Measurements from ENCODE around the gene IL17RB.

IL17RB gene

DNA sequence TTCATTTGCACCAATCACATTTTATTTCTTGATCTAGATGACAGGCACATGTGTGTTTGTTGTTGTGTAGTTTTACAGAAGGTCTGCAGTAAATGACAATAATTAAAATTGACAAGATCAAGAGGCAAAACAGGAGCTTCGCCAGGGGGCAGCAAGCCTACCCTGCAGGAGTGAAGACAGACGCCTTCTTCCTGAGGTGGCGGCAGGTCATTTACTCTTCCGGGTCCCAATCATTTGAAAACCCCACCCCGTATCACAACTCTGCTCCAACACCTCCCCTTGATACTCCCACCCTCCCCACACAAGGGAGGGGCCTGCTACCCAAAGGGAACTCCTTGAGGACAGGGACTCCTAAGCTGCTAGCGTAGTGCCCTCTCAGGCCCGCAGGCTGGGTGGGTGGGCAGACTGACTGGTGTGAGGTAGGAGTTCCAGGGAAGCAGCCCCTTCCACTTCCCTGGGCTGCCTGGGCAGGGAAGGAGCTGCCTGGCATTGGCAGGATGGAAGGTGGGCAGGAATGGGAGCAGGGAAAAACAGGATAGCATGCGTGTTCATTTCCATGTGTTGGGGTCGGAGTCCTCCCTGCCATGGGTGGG lies 13.2 kb upstream of the IL17RB start:
- no peak for DNase-seq

- DNase-seq, result no peak
These were observed 12.7 kb upstream of the IL17RB start for GRCh38 chr3:53833700-53834099.

- no peak for DNase-seq
These were observed 11.8 kb upstream of the IL17RB start for GRCh38 chr3:53834429-53835095.

DNA sequence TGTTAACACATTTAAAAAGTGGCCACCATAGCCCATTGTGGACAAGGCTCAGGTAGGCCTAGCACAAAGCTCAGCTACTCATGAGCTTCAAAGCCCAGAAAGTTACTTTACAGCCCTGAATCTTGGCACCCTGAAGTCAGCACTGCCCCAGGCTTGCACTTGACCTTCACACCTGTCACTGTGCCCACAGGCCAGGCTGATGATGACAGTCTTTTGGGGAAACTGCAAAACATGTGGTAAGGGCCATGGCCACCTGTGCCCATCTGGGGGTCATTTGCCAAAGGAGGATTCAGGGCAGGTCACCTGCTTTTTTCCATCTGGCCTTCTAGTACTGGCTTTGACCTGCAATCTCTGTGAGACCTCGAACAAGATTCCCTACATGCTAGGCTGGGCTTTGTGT lies 11.1 kb upstream of the IL17RB start:
- no peak for DNase-seq

DNA sequence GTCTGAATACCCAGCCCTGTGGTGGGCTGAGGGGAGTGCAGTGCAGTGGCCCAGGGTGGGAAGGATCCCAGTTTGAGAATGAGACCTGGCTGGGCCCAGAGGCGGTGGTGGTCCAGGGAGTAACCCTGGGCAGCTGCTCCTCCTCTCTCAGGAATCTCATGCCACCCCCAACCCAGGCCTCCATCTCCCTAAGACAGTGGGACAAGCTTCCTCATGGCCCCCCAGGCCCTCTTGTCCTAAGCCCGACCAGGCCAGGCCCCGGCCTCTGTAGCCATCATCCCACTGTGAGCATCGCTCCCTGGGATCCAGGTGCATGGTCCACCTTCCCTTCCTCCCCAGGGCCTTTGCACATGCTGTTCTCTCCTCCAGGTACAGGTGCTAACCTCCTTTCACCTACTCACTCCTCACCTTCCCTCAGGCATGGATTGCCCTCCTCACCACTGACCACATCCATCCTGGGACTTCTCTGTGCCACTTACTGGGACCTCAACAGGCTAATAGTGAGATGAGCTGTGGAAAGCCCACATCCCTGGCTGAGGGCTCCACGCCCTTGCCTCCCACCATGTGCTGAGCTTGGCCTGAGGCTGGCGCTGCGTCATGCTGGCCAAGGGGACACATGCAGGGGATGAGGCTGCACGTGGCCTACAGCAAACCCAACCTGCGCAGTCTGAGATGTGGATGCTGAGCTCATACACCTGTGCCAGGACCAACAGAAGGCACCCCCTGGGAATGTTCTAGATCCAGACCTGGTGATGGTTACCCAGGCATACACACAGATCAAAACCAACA lies 10.1 kb upstream of the IL17RB start:
- no peak for DNase-seq

GRCh38 chr3:53837331-53837730 lies 9.0 kb upstream of the IL17RB start:
- no peak for DNase-seq

DNA sequence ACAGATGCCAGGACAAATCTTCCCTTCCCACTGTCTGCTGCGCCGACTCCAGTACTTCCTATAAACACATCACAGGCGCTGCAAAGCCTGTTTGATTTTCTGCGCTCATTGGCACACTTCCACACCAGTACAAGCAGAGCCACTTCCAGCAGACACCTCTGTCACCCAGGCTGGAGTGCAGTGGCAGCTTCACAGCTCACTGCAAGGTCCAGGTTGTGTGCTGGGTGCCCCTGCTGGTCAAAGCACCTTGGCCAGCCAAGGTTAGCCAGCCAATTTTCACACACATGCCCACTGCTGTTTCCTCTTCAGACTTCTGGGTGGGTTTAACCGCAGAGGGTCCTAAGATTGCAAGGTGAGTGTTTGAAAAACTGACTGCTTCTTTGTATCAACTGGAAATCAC lies 5.1 kb upstream of the IL17RB start:
- DNase-seq, result no peak

- no peak for DNase-seq
These were observed 3.8 kb upstream of the IL17RB start for GRCh38 chr3:53842436-53843194.

- no peak for DNase-seq
These were observed 2.9 kb upstream of the IL17RB start for GRCh38 chr3:53843195-53844177.

DNA sequence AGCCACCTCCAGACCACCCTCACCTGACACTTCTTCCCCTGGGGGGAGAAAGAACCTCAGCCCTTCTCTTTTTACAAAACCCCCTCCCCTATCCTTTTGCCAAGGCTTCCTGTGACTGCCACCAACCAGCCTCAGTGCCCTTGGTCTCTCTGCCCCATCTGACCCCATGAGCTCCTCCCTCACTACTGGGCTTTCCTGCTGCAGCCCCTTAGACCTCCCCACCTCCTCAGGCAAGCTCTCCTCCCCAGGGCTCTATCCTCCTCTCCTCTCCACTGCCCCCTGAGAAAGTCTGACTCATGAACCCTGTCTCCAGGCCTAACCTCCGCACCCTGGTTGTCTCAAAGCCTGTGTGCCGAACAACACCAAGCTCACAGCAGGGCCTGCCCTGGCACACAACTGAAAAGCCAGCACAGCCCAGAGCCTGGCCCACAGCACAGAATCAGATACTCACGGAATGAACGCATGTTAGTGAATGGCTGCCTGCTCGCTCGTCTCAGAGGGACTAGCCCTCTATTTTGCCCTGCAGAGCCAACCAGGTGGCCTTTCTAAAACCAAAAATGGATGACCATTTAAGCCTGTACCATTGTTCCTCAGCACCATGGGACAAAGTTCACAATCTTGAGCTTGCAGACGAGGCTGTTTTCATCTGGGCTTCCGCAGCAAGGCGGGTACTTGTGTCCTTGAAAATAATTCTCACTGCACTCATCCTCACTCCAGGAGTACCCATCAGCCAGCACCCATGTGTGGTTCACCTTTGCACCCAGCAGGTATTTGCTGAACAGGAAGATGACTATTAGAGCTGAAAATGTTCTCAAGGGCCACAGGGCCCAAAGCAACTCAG lies 1.9 kb upstream of the IL17RB start:
- no peak for DNase-seq

DNA sequence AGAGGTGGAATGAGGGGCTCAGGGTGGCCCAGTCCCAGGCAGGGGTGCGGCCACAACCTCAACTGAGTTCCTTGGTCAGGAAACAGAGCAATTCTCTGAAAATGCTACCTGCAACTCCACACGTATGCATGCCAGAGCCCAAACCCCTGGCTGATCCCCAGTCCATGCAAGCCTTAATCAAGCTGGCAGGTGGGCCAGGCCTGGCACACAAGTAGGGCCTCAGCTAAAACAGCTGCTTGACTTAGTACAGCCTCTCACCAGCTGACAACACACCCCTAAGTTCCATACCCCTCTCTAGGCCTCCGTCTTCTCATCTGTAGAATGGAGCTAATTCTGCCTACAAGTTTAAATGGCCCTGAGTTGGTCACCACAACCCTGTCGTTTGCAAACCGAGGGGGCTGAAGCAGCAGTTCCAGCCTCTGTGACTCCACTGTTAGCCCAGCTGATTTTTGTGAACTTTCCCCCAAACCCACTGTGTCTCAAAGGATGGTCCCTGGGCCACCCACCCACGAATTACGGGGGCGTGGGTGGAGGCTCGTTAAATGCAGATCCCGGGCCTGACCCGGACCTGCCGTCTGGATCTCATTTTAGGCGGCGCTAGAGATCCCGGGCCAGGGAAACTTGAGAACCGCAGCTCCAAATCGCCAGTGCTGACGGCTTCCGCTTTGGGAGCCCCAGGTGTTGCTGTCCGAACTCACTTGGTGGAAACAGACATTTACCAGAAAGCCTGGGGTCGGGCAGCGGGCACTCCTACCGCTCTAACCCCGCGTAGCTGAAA lies 1.1 kb upstream of the IL17RB start:
- no peak for DNase-seq

- no peak for DNase-seq
These were observed 561 bp upstream of the IL17RB start for GRCh38 chr3:53845881-53846133.

- no peak for DNase-seq
These were observed 435 bp downstream of the IL17RB start for GRCh38 chr3:53846851-53847155.

GRCh38 chr3:53849916-53850315 lies 3.5 kb downstream of the IL17RB start:
- DNase-seq, result no peak

DNA sequence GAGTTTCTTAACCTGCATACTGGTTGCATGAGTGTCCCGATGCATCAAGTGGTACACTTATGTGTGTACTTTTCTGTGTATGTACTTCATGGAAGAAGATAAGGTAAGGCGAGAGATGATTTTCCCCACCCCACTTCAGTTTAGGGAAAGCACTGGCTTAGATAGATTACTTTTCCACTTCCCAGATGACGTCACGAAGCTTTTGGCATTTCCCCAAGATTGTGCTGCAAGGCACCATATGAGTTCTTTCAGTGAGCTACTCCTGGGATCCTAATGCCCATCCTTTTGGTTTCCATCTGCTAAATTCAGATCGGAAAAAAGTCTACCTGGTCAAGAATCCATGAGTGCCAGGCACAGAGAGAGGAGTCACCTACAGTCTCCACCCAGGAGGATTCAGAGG lies 4.5 kb downstream of the IL17RB start:
- DNase-seq, result no peak

GRCh38 chr3:53856964-53857363 lies 10.6 kb downstream of the IL17RB start:
- no peak for DNase-seq

DNA sequence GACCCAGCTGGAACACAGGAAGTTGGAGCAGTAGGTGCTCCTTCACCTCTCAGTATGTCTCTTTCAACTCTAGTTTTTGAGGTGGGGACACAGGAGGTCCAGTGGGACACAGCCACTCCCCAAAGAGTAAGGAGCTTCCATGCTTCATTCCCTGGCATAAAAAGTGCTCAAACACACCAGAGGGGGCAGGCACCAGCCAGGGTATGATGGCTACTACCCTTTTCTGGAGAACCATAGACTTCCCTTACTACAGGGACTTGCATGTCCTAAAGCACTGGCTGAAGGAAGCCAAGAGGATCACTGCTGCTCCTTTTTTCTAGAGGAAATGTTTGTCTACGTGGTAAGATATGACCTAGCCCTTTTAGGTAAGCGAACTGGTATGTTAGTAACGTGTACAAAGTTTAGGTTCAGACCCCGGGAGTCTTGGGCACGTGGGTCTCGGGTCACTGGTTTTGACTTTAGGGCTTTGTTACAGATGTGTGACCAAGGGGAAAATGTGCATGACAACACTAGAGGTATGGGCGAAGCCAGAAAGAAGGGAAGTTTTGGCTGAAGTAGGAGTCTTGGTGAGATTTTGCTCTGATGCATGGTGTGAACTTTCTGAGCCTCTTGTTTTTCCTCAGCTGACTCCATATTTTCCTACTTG lies 11.9 kb downstream of the IL17RB start:
- no peak for DNase-seq

DNA sequence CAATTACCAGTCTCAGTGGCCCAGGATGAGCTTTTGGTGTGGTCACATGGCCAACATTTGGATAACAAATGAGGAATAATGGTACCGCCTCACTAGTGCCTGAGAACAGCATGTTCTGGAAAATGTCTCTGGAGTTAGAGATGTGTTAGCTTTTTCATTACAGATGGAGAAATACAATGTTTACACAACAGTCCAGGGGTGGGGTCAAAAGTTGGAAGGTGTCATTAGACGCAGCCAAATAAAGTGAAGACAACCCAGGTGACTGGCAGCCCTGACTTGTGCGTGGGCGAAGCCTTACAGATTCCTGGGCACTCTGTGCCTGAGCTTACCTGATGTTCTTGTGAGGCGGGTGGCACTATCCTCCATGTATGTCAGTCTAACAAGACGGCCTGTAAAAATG lies 12.8 kb downstream of the IL17RB start:
- no peak for DNase-seq

- DNase-seq, result no peak
These were observed 13.8 kb downstream of the IL17RB start for GRCh38 chr3:53860196-53860595.

DNA sequence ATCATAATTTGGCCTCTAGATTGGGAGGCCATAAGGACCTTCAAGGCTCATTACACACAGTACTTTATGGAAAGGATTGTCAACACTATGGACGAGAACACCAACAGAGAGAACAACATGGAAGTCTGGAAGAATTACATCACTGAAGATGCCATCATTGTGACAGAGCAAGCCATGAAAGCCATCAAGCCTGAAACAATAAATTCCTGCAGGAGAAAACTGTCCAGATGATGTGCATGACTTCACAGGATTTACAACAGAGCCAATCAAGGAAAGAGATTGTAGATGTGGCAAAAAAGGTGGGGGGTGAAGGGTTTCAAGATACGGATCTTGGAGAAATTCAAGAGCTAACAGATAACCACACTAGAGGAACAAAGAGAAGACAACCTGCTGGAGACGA lies 15.9 kb downstream of the IL17RB start:
- DNase-seq, result no peak

DNA sequence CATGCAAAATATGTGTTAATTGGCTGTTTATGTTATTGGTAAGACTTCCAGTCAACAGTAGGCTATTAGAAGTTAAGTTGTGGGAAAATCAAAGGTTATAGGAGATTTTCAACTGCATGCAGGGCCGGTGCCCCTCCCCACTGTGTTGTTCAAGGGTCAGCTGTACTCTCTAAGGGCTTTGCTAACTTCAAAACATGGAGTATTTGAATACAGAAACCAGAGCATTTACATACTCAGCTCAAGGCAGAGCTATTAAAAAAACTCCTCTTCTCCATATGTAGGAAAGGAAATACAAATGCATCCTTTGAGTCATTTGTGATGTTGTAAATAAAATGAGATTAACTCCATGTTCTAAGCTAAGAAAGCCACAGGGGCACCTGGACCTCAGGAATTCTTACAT lies 16.8 kb downstream of the IL17RB start:
- no peak for DNase-seq
